H1 (cell line): ENCODE measurements around the gene TNRC6C. TPM values are rescaled to one million over a fixed set of nuclear protein-coding genes. Genes with fewer than 3 reads are reported as not detected.

Experiments
- CTCF ChIA-PET: fragments of 300-600 bp; sonication (Branson Sonifier 250); formaldehyde crosslinking; loops from one replicate; lab custom pipeline; 2021; ENCODE audit not compliant: partially characterized antibody; lab: Charles Lee
- POLR2A ChIA-PET: fragments of 300-600 bp; sonication (Branson Sonifier 250); formaldehyde crosslinking; loops from one replicate; lab custom pipeline; 2021; ENCODE audit warnings: inconsistent platforms; ENCODE audit not compliant: partially characterized antibody; lab: Charles Lee
- DNase-seq, 2 experiments: peaks; one replicate each; pipeline versions ENCODE4 v3.0.0 to v3.0.0-alpha.2; 2010 to 2022; ENCODE audit warnings: low spot score in 2 of 2, low read depth in 1 of 2, mixed read lengths in 1 of 2
- FAIRE-seq: peaks from 2 replicates; lab custom pipeline; 2011; peaks lifted over from hg19 to GRCh38; lab: Jason Lieb, UNC
- H2AFZ ChIP-seq: 2 replicates; pipeline ENCODE4 v1.8.1; 2012; ENCODE audit warnings: low read length, inconsistent platforms
- H2AK5ac ChIP-seq: 2 replicates; pipeline ENCODE4 v1.6.1; 2013; ENCODE audit warnings: low read depth, low read length
- H2BK120ac ChIP-seq: replicated peaks from 2 replicates; pipeline ENCODE3; 2013; ENCODE audit warnings: low read depth, low read length, inconsistent platforms
- H2BK12ac ChIP-seq: 2 replicates; pipeline ENCODE4 v1.6.1; 2013; ENCODE audit warnings: low read depth, low read length
- H2BK15ac ChIP-seq: 2 replicates; pipeline ENCODE4 v1.6.1; 2013; ENCODE audit warnings: low read length
- H2BK20ac ChIP-seq: 2 replicates; pipeline ENCODE4 v1.6.1; 2013; ENCODE audit warnings: low read length
- H2BK5ac ChIP-seq: 2 replicates; pipeline ENCODE4 v1.6.1; 2013; ENCODE audit warnings: low read depth, low read length
- H3K14ac ChIP-seq: 2 replicates; pipeline ENCODE4 v1.6.1; 2013; ENCODE audit warnings: inconsistent platforms; ENCODE audit not compliant: insufficient read length
- H3K18ac ChIP-seq: 2 replicates; pipeline ENCODE4 v1.6.1; 2013; ENCODE audit warnings: low read length; ENCODE audit errors: extremely low read depth
- H3K23ac ChIP-seq: 2 replicates; pipeline ENCODE4 v1.6.1; 2013; ENCODE audit warnings: inconsistent platforms; ENCODE audit not compliant: insufficient read length
- H3K23me2 ChIP-seq: 2 replicates; pipeline ENCODE4 v1.6.1; 2013; ENCODE audit warnings: low read depth, low read length
- H3K27ac ChIP-seq: 2 replicates; pipeline ENCODE4 v1.6.1; 2011; ENCODE audit warnings: low read depth, low read length, inconsistent platforms
- H3K27me3 ChIP-seq, 4 experiments: replicated peaks in 1 of 4; 1 replicate in 1 of 4; 2 replicates in 3 of 4; pipeline versions ENCODE4 v1.6.1 to v1.8.1; 2011 to 2013; ENCODE audit warnings: low read length in 3 of 4, mild to moderate bottlenecking in 3 of 4, inconsistent platforms in 2 of 4, mixed read lengths in 2 of 4, moderate library complexity in 1 of 4; ENCODE audit not compliant: control insufficient read depth in 3 of 4, insufficient read depth in 3 of 4; ENCODE audit errors: extremely low read depth in 1 of 4
- H3K36me3 ChIP-seq, 4 experiments: 2 replicates each; pipeline versions ENCODE4 v1.6.1 to v1.8.1; 2011 to 2013; ENCODE audit warnings: mild to moderate bottlenecking in 4 of 4, low read length in 3 of 4, moderate library complexity in 2 of 4, control low read depth in 1 of 4, inconsistent platforms in 1 of 4; ENCODE audit not compliant: insufficient read depth in 4 of 4, control insufficient read depth in 2 of 4
- H3K4ac ChIP-seq: replicated peaks from 2 replicates; pipeline ENCODE3; 2013; ENCODE audit warnings: low read length, low read depth, mixed read lengths, inconsistent platforms; ENCODE audit not compliant: insufficient read length
- H3K4me1 ChIP-seq, 4 experiments: replicated peaks in 1 of 4; 1 replicate in 1 of 4; 2 replicates in 3 of 4; pipeline versions ENCODE4 v1.6.1 to v1.8.1; 2011 to 2013; ENCODE audit warnings: low read length in 3 of 4, inconsistent platforms in 2 of 4, mixed read lengths in 1 of 4; ENCODE audit not compliant: insufficient read depth in 4 of 4, control insufficient read depth in 3 of 4
- H3K4me2 ChIP-seq, 2 experiments: 2 replicates each; pipeline versions ENCODE4 v1.6.1 to v1.8.1; 2011 to 2013; ENCODE audit warnings: low read depth in 2 of 2, low read length in 2 of 2, control low read depth in 1 of 2, inconsistent platforms in 1 of 2, mild to moderate bottlenecking in 1 of 2; ENCODE audit not compliant: insufficient read depth in 1 of 2
- H3K4me3 ChIP-seq, 4 experiments: fragments of 200-600, 300-600 bp in 1 of 4; sonication (generic), shearing (Covaris generic), sonication (Bioruptor Twin) in 1 of 4; 2 replicates each; pipeline versions ENCODE4 v1.5.1 to v1.8.1; 2011 to 2016; ENCODE audit warnings: low read length in 4 of 4, low read depth in 3 of 4, control low read depth in 2 of 4, inconsistent platforms in 2 of 4, mild to moderate bottlenecking in 2 of 4, mixed read lengths in 1 of 4, moderate library complexity in 1 of 4; ENCODE audit not compliant: insufficient read depth in 2 of 4; ENCODE audit errors: extremely low read depth in 1 of 4
- H3K56ac ChIP-seq: replicated peaks from 2 replicates; pipeline ENCODE3; 2013; ENCODE audit warnings: low read depth, mild to moderate bottlenecking, mixed read lengths, low read length, inconsistent platforms; ENCODE audit not compliant: insufficient read length
- H3K79me1 ChIP-seq: 2 replicates; pipeline ENCODE4 v1.6.1; 2013; ENCODE audit warnings: low read depth, low read length, control low read depth
- H3K79me2 ChIP-seq, 2 experiments: 2 replicates each; pipeline versions ENCODE4 v1.6.1 to v1.8.1; 2012 to 2013; ENCODE audit warnings: low read length in 2 of 2, mild to moderate bottlenecking in 2 of 2, inconsistent platforms in 1 of 2; ENCODE audit not compliant: insufficient read depth in 2 of 2, control insufficient read depth in 1 of 2
- H3K9ac ChIP-seq, 4 experiments: replicated peaks in 1 of 4; 1 replicate in 1 of 4; 2 replicates in 3 of 4; pipeline versions ENCODE4 v1.6.1 to v1.8.1; 2011 to 2013; ENCODE audit warnings: low read depth in 3 of 4, low read length in 3 of 4, control low read depth in 2 of 4, mild to moderate bottlenecking in 2 of 4, moderate library complexity in 2 of 4, inconsistent platforms in 1 of 4; ENCODE audit errors: extremely low read depth in 1 of 4
- H3K9me3 ChIP-seq, 2 experiments: 2 replicates each; pipeline versions ENCODE4 v1.6.1 to v1.8.1; 2012 to 2013; ENCODE audit warnings: mild to moderate bottlenecking in 2 of 2, moderate library complexity in 2 of 2, control low read depth in 1 of 2, inconsistent platforms in 1 of 2, low read depth in 1 of 2, low read length in 1 of 2, mixed read lengths in 1 of 2; ENCODE audit not compliant: insufficient read depth in 2 of 2
- H4K20me1 ChIP-seq, 2 experiments: replicated peaks in 1 of 2; 2 replicates each; pipeline versions ENCODE3 to v1.8.1; 2011 to 2013; ENCODE audit warnings: inconsistent platforms in 2 of 2, low read length in 2 of 2, mild to moderate bottlenecking in 1 of 2; ENCODE audit not compliant: insufficient read depth in 2 of 2, control insufficient read depth in 1 of 2
- H4K5ac ChIP-seq: 2 replicates; pipeline ENCODE4 v1.6.1; 2013; ENCODE audit warnings: low read length, low read depth, mixed read lengths, inconsistent platforms; ENCODE audit not compliant: insufficient read length
- H4K8ac ChIP-seq: 2 replicates; pipeline ENCODE4 v1.8.0; 2013; ENCODE audit warnings: mild to moderate bottlenecking, moderate library complexity, low read length, inconsistent platforms; ENCODE audit not compliant: insufficient read depth; ENCODE audit errors: extremely low read depth
- H4K91ac ChIP-seq: replicated peaks from 2 replicates; pipeline ENCODE3; 2013; ENCODE audit warnings: low read length, mixed read lengths, inconsistent platforms; ENCODE audit not compliant: insufficient read length
- WGBS, 2 experiments: shearing (Covaris generic) in 1 of 2; methylation state at CpG; one replicate each; pipeline versions ENCODE4 v1.1.6 to v1.1.7; 2013 to 2015; ENCODE audit warnings: low lambda C conversion rate in 2 of 2, mixed read lengths in 2 of 2, inconsistent platforms in 1 of 2, low coverage in 1 of 2, missing lambda C conversion rate in 1 of 2; ENCODE audit not compliant: insufficient replicate concordance in 2 of 2, insufficient coverage in 1 of 2, insufficient read length in 1 of 2; ENCODE audit errors: extremely low coverage in 1 of 2, missing lambda C conversion rate in 1 of 2; 5-methylcytosine and 5-hydroxymethylcytosine counted together
- polyA plus RNA-seq, 7 experiments: library from polyadenylated mRNA; depleted of rRNA in 3 of 7; stranded (reverse) in 5 of 7; unstranded in 2 of 7; fragments of >200 nt in 5 of 7; fragments of 200-250 nt in 2 of 7; gene quantifications; 1 replicate in 5 of 7; 2 replicates in 1 of 7; 4 replicates in 1 of 7; pipeline versions ENCODE4 v1.2.1 to v1.2.3, GENCODE V29; 2011 to 2013; ENCODE audit warnings: missing spikeins in 2 of 7, mixed read lengths in 2 of 7
- total RNA-seq: library from RNA; stranded (reverse); fragmentation: NEBNext Ultra II Directional; extraction: Animal tissue kit (Norgen Biotek cat#: 25700); gene quantifications from 2 replicates; pipeline ENCODE4 v1.2.1, GENCODE V29; 2021

Gene TNRC6C
- total and polyA plus RNA-seq, 2 of the 8 experiments (the other 6 are each of a cell fraction or from before 2014, with no cell fraction given), result 2.8 to 28.9 TPM

- peaks cover 2 to 12% of the 10 kb centered on the region in 2 experiments for H4K20me1 ChIP-seq
- peaks cover 2% of the 10 kb centered on the region for H3K79me1 ChIP-seq
- H2BK15ac ChIP-seq, result no peak overlapping the region
- peak overlapping the region; percentile 36 to 55 (median 48); a peak in 5 of 7 replicates for H3K9ac ChIP-seq
- H3K4me1 ChIP-seq, result peaks cover 0 to 27% (median 17%) of the 10 kb centered on the region in 4 experiments; a peak in 6 of 7 replicates
- H3K27ac ChIP-seq, result no peak overlapping the region; the same call in 1 of the 2 replicates
- H4K91ac ChIP-seq, result peak overlapping the region; percentile 92
- H2BK20ac ChIP-seq, result no peak overlapping the region
- H3K23ac ChIP-seq, result no peak overlapping the region
- no peaks in the 10 kb centered on the region for H3K9me3 ChIP-seq
- peaks cover 0 to 21% (median 9%) of the 10 kb centered on the region in 4 experiments; a peak in 5 of 8 replicates for H3K36me3 ChIP-seq
- ChIA-PET CTCF (interaction anchor here (0.7 to 11.4 kb wide), 13 partner anchors 9 to 585 kb away, joined by 3 to 122 read pairs (median 3); partner anchors contain the start of genes AFMID and TK1), POLR2A (interaction anchor here (0.9 to 2.8 kb wide), 16 partner anchors 11 to 170 kb away, joined by 3 to 16 read pairs (median 4); partner anchors contain the start of genes AFMID, TK1 and TNRC6C)
- H3K4ac ChIP-seq, result peak overlapping the region; percentile 96
- peak overlapping the region; percentile 14; the same call in 1 of the 2 replicates for H4K8ac ChIP-seq
- WGBS, 2 experiments, result 7% methylated on average over 14 of the region's 39 CpGs; no CpG with 5 or more reads in 1 of the 2 experiments
- H2AFZ ChIP-seq, result no peak overlapping the region
- no peak for DNase-seq
- no peaks in the 10 kb centered on the region for H3K79me2 ChIP-seq
- H2BK5ac ChIP-seq, result peak overlapping the region; percentile 55; the same call in 1 of the 2 replicates
- no peak overlapping the region for H3K14ac ChIP-seq
- H3K18ac ChIP-seq, result peak overlapping the region; percentile 48
- peak overlapping the region; percentile 62 to 94 (median 70) for H3K4me3 ChIP-seq
- peaks cover 14% of the 10 kb centered on the region for H3K23me2 ChIP-seq
- peak overlapping the region; percentile 56 to 90 for H3K4me2 ChIP-seq
- peak overlapping the region; percentile 69 for H3K56ac ChIP-seq
- H3K27me3 ChIP-seq, result peaks cover 0 to 15% (median 9%) of the 10 kb centered on the region in 4 experiments; a peak in 5 of 7 replicates
- FAIRE-seq, result no peak
- H4K5ac ChIP-seq, result peak overlapping the region; percentile 96
- H2AK5ac ChIP-seq, result no peak overlapping the region
- 0 out of 2 replicates have a peak overlapping the region, but pooled peaks have one; percentile 50 for H2BK12ac ChIP-seq
- no peak overlapping the region for H2BK120ac ChIP-seq
Observed at GRCh38 chr17:78127888-78128550, 169.5 kb downstream of the TNRC6C start.
